Heart left ventricle (tissue), 16 donors: ENCODE data around the gene MUC6. TPM values are rescaled to one million over a fixed set of nuclear protein-coding genes. Genes with fewer than 3 reads are reported as not detected.

Source experiments
- ATAC-seq, 4 donors: fragments of 200-7000 bp; cut with Tn5 transposase; one replicate each; pipeline ENCODE4 v1.9.1; 2020 to 2022; ENCODE audit warnings: moderate library complexity in 4 of 4, mild to moderate bottlenecking in 3 of 4, moderate number of reproducible peaks in 1 of 4
- DNase-seq, 5 donors: peaks; one replicate each; pipeline ENCODE4 v3.0.0-alpha.2; 2020
- H3K27ac ChIP-seq, 12 donors: fragments of 200-600 bp; sonication (generic) in 4 of 12; one replicate each; pipeline versions ENCODE4 v1.5.0 to v1.8.0; 2016 to 2022; ENCODE audit warnings: mild to moderate bottlenecking in 2 of 12
- H3K27me3 ChIP-seq, 9 donors: fragments of 200-600 bp; sonication (generic) in 2 of 9; one replicate each; pipeline versions ENCODE4 v1.5.1 to v1.8.0; 2016 to 2022; ENCODE audit warnings: mild to moderate bottlenecking in 3 of 9
- H3K36me3 ChIP-seq, 9 donors: fragments of 200-600 bp; sonication (generic) in 2 of 9; one replicate each; pipeline versions ENCODE4 v1.5.0 to v1.8.0; 2018 to 2022; ENCODE audit warnings: mild to moderate bottlenecking in 2 of 9
- H3K4me1 ChIP-seq, 12 donors: fragments of 200-600 bp; sonication (generic) in 4 of 12; one replicate each; pipeline versions ENCODE4 v1.5.0 to v1.8.0; 2016 to 2022; ENCODE audit warnings: mild to moderate bottlenecking in 3 of 12
- H3K4me3 ChIP-seq, 12 donors: fragments of 200-600 bp; sonication (generic) in 4 of 12; one replicate each; pipeline versions ENCODE4 v1.5.0 to v1.8.0; 2017 to 2022; ENCODE audit warnings: mild to moderate bottlenecking in 9 of 12, moderate library complexity in 4 of 12
- H3K9me3 ChIP-seq, 12 donors: fragments of 200-600 bp; sonication (generic) in 4 of 12; one replicate each; pipeline versions ENCODE4 v1.5.0 to v1.8.0; 2016 to 2022; ENCODE audit warnings: mild to moderate bottlenecking in 1 of 12
- CTCF ChIP-seq, 12 donors: fragments of 200-600 bp; sonication (generic) in 4 of 12; IDR thresholded peaks; one replicate each; pipeline versions ENCODE4 v1.5.0 to v1.8.0; 2018 to 2022; ENCODE audit warnings: antibody characterized with exemption in 12 of 12, mild to moderate bottlenecking in 5 of 12
- POLR2A ChIP-seq, 2 donors: fragments of 450-650 bp; IDR thresholded peaks; one replicate each; pipeline ENCODE4 v1.6.1; 2017; ENCODE audit warnings: antibody characterized with exemption in 2 of 2, mild to moderate bottlenecking in 2 of 2, moderate library complexity in 2 of 2
- WGBS, 4 donors: extraction: QIAGEN DNeasy Blood & Tissue Kit in 2 of 4; methylation state at CpG; one replicate each; pipeline versions ENCODE4 v1.1.5 to v1.1.7; 2013 to 2018; 5-methylcytosine and 5-hydroxymethylcytosine counted together
- intact Hi-C, 10 donors: fragments of 100-400 bp; cut with DNase I; formaldehyde crosslinking; loops; one replicate each; pipeline versions ENCODE4 v1.11.1 to v1.14.2; 2022
- polyA plus RNA-seq, 2 donors: library from polyadenylated mRNA; stranded (reverse); fragments of 200-250 nt; gene quantifications; one replicate each; pipeline ENCODE4 v1.2.3, GENCODE V29; 2013
- total RNA-seq, 9 donors: library from RNA; depleted of rRNA in 2 of 9; stranded (reverse); fragments of >200 nt in 2 of 9; fragmentation: NEBNext Ultra II Directional in 3 of 9; extraction: Animal tissue kit (Norgen Biotek cat#: 25700) in 3 of 9; gene quantifications; one replicate each; pipeline versions ENCODE4 v1.1.0 to v1.2.4, GENCODE V29; 2016 to 2023
- donor health status: ischemic (EF 13 %, LVEDD 7.1; RV severe dilation, severe dysfunction).
- donor health status: healthy with polysubstance abuse.
- donor health status: DM: no; HTN: yes; CAD: no.
- donor health status: DM: no; HTN: no; CAD: no.
- donor health status: ischemic (EF 25% LVEDD 6.9; RV normal size, moderate dysfunction).
- donor health status: ischemic (EF 25% LVEDD 5.7; RV mildly dilated, moderate dysfunction).
- donor health status: healthy.
- donor health status: DM: yes; HTN: yes; CAD: no.
- donor health status: ischemic (EF 35%, LVEDD 5.7; RV mildly dilated, moderate dysfunction).
- donor health status: nonischemic (EF 11% LVEDD 7.7; RV severe dilation, severe dysfunction).
- donor health status: DM: yes; HTN: yes; CAD: no.
- donor health status: PGD.
- donor health status: ischemic (EF 29% LVEDD 5.4; RV normal size, mild dysfunction).
- donor health status: nonischemic (EF 23%, LVEDD 6.1; RV moderate dilation, normal function).

Gene MUC6
- total and polyA plus RNA-seq, 11 donors, result 0.04 to 0.06 TPM; not detected in 9

GRCh38 chr11:1033016-1033798, 3.3 kb downstream of the MUC6 start:
- no peak overlapping the region for H3K4me3 ChIP-seq
- DNase-seq (no peak), ATAC-seq (no peak)
- WGBS, 4 donors, result 78 to 82% (median 80%) methylated on average over 35 to 38 of the region's 38 CpGs
- no peak overlapping the region for H3K27ac ChIP-seq
- TF ChIP-seq POLR2A (IDR thresholded peaks at IDR 0.05), result no peak
- TF ChIP-seq CTCF (IDR thresholded peaks at IDR 0.05), result no peak
- no peaks in the 10 kb centered on the region for H3K36me3 ChIP-seq
- intact Hi-C loops, result no loop called here
- peaks cover 0 to 31% (median 12%) of the 10 kb centered on the region in 9 donors for H3K27me3 ChIP-seq
- H3K9me3 ChIP-seq, result no peaks in the 10 kb centered on the region
- peaks cover 0 to 4% (median 0%) of the 10 kb centered on the region in 12 donors for H3K4me1 ChIP-seq

GRCh38 chr11:1032310-1032891, 4.1 kb downstream of the MUC6 start:
- Histone ChIP-seq H3K9me3 (no peaks in the 10 kb centered on the region), H3K4me1 (peaks cover 0 to 4% (median 0%) of the 10 kb centered on the region in 12 donors), H3K4me3 (no peak overlapping the region), H3K27me3 (peaks cover 0 to 24% (median 12%) of the 10 kb centered on the region in 9 donors), H3K36me3 (no peaks in the 10 kb centered on the region), H3K27ac (no peak overlapping the region)
- intact Hi-C loops, result no loop called here
- TF ChIP-seq CTCF (IDR thresholded peaks at IDR 0.05), result no peak
- TF ChIP-seq POLR2A (IDR thresholded peaks at IDR 0.05), result no peak
- DNase-seq (no peak), ATAC-seq (no peak)
- WGBS, 4 donors, result 96 to 97% (median 96%) methylated on average over 12 of the region's 12 CpGs

- intact Hi-C loops, result no loop called here
- no peak for ATAC-seq
- 84 to 87% (median 85%) methylated on average over 21 to 30 of the region's 30 CpGs for whole genome bisulfite sequencing, 4 donors
- H3K9me3 ChIP-seq, result no peaks in the 10 kb centered on the region
- no peak for TF ChIP-seq POLR2A (IDR thresholded peaks at IDR 0.05)
- TF ChIP-seq CTCF (IDR thresholded peaks at IDR 0.05), result no peak
- DNase-seq, result no peak
- no peaks in the 10 kb centered on the region for H3K4me1 ChIP-seq
- no peak overlapping the region for H3K27ac ChIP-seq
- H3K27me3 ChIP-seq, result peaks cover 0 to 13% (median 2%) of the 10 kb centered on the region in 9 donors
- no peaks in the 10 kb centered on the region for H3K36me3 ChIP-seq
- H3K4me3 ChIP-seq, result no peak overlapping the region
These were observed 5.2 kb downstream of the MUC6 start for GRCh38 chr11:1031121-1031899.

- H3K9me3 ChIP-seq, result no peaks in the 10 kb centered on the region
- no peak overlapping the region for H3K27ac ChIP-seq
- H3K4me3 ChIP-seq, result no peak overlapping the region
- H3K4me1 ChIP-seq, result no peaks in the 10 kb centered on the region
- no peak for DNase-seq
- no peak for TF ChIP-seq CTCF (IDR thresholded peaks at IDR 0.05)
- no peak for TF ChIP-seq POLR2A (IDR thresholded peaks at IDR 0.05)
- no peaks in the 10 kb centered on the region for H3K36me3 ChIP-seq
- WGBS, 4 donors, result 66 to 80% (median 68%) methylated on average over 1 to 20 of the region's 20 CpGs
- H3K27me3 ChIP-seq, result peaks cover 0 to 5% (median 0%) of the 10 kb centered on the region in 9 donors
- ATAC-seq, result no peak
- intact Hi-C loops, result no loop called here
These were observed 6.0 kb downstream of the MUC6 start for GRCh38 chr11:1030556-1030955.
